CD4-positive, alpha-beta T cell treated with Interleukin-6 for 4 hours (primary cell): ENCODE data around the gene TNNT1.
A peak's percentile ranks its signal among the peaks of the same experiment; 100 is the strongest.
"Not testable (repeated sequence)": the region's sequence is repeated elsewhere in the genome, so short reads cannot be mapped to it uniquely, and the experiment has no call there.

Source experiments
- DNase-seq: peaks from one replicate; pipeline ENCODE4 v3.0.0-alpha.2; 2020; ENCODE audit warnings: mixed read lengths

The TNNT1 gene

DNA sequence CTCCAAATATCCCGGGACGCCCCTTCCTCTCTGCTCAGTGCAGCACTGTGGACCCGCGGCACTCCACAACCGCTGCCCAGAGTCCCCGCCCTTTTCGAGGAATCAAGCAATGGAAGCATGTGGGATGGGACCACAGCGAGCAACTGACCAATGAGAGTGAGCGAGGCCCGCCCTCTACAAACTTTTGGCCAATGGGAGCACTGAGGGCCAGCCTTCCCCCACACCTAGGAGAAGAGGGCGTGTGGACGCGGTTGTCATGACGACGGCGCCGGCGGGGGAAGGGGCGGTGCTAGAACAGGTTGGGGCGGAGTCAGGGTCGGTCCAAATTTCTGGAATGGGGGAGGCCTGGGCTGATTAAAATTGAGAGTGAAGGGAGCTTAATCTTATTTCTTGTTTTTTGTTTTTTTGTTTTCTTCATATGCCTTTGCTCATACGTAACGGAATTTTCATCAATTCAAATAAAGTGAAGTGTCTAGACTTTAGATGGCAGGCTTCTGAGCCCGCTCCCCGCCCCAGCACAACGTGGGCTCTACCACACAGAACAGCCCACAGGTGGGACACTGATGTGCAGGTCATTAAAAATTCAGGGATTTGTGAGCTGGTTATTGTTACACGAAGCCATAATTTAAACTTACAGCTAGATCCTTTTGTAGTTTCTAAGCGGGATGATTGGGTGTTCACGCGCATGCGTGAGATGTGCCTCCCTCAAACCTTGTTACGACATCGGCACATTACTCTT, 17.7 kb upstream of the TNNT1 start, which contains the start of gene DNAAF3:
DNAAF3 (minus strand) TSS at position 84 of the 739 bp plus-strand sequence. CDS start 200 bp downstream, outside the sequence.
- DNase-seq = peak; percentile 36

DNA sequence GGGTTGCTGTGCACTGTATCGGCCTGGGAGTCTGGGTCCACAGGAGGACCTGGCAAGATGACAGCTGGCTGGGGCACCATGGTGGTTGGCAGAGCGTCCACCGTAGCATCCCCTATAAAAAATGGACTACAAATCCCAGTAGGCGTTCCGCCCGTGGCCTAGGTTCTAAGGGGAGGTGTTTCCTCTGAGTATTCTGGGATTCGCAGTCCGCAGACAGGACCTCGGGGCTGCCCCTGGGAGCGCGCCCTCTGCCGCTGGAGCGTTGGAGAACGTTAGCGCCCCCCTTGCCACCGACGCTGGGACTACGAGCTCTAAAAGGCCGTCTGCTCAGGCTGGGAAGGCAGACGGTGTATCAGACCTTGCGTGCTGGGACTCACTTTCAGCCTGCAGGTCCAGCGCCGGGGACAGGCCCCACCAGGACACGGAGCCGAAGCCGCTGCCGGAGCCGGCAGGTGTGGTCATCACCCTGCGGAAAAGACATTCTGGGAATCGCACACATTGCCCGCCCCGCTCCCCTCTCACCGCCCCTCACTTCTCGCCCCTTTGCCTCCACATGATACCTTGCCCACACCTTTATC, 17.0 kb upstream of the TNNT1 start:
- DNase-seq = peak; percentile 22

DNA sequence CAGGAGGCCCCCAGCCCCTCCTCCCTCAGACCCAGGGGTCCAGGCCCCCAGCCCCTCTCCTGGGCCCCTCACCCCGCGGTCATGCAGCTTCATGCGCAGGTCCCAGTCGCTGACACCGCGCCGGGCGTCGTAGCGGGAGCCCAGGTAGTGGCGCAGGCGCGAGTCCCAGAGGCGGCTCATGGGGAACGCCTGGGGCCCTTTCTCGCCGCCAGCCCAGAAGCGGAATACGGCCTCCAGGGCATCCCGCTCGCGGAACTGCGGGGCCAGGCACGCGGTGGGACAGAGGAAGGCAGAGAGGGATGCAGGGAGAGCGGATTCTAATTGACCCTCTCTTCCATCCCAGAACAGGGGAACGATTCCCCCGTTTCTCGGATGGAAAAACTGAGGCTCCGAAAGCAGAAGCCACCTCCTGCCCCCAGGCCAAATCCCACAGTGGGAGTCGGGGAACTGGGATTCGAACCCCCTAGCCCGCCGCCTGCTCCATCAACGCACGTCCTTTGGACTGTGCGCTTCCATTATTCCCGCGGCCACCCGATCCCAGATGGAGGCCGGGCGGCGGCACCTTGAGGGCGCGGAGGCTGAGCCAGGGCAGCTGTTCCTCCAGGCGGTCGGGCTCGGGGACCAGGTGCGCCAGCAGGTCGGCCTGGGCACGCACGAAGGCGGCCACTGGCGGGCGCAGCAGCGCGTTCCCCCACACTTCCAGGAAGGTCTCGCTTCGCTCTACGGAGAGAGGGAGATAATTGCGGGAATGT, 12.7 kb upstream of the TNNT1 start:
- DNase-seq = no peak

DNA sequence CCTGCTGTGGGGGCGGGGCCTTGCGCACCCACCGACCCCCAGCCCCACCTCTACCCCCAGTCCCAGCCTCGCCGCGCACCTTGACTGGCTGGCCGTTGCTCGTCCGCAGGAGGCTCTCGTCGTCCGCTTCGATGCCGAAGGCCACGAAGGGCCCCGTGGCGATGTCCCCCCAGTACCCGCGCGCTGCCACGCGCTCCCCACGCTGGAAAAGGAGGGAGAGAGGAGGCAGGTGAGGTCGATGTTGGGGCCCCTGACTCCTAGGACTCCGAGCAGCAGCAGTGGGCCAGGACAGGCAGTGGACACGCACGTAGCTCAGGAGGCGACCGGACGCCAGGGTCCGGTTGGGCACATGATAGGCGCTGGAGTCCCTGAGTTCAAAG, 12.0 kb upstream of the TNNT1 start:
- DNase-seq = no peak

DNA sequence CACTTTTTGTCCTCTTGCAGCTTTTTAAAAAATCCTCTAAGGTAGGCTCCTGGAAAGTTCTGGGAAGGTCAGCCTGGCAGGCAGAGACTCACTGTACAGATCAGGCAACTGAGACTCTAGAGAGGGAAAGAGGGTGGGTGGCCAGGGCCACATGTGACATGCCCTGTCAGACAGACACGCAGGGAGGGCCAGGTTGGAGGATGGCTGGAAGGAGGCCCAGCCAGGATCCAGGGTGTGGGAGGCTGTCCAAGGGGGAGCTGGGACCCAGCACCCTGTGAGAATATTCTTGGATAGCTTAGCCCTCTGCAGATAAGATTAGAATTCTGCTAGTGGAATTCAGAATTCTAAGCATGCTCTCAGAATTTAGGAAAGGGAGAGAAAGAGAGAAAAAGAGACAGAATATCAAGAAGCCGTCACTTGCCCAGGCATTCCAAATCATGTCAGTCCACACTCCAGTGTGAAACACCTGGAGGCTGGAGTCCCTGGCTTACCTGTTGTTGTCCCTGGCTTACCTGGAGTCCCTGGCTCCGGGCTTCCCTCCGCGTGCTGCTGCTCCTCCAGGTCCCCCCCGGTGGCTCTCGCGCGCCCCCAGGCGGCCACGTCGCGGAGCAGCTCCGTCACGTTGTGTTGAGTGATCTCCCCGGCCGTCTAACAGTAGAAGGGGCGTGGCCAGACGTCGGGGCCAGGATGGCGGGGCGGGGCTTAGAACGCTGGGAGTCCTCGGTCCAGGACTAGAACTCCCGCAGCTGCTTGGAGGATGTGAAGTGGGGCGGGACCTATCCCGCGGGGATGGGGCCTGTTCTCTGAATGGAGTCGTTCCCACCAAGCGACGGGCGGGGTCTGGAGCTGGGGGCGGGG, 11.4 kb upstream of the TNNT1 start:
- DNase-seq = peak; percentile 80

DNA sequence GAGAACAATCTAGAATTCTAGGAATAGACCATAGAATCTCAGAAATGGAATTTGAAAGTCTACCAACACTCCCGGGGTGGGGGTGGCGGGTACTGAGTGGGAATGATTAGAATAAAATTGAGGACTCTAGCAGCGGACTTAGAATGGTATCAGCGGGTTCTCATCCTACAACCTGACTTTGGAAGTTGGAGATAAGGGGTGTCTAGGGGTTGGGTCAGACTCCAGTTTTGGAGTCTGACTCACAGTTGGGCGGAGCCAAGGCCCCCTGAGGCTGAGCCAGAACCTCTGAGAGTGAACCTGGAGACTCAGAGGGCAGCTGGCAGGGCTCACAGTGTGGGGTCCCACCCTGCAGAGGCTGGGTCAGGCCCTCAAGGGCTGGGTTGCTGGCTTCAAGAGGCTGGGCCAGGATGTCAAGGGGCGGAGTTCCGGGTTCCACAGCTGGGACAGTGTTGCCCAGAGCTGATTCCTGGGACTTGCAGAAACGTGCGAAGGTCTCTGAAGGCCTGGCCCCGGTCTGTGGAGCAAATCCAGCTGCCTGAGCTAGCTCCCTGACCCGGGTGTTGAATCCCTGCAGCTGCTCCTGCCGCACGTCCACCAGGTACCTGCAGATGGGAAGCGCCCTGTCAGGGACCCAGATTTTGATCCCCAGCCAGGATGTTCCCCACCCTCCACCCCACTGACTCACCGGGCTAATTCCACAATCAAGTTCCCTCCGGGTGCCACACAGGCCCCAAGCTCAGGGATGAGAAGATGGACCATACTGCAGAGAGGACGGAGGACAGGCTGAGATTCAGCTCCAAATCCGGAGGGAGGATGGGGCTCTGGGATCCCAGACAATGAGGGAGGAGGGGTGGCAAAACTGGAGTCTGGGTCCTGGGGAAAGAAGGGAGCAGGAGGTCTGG, 10.1 kb upstream of the TNNT1 start:
- no peak for DNase-seq

DNA sequence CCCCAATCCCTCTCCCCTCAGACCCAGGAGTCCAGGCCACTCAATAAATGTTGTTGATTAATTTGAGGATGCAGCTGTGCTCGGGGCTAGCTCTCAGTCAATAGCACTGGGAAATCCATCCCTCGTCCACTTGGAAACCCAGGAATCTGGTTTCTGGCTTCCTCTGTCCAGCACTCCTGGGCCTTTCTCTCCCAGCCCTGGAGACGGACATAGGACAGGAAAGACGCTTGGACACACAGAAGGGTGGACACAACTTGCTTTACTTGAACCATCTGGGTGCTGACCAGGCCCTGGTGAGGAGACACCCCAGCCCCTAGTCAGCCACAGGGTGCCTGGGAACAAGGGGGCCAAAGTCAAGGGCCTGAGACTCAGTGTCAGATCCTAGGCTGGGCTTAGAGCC, 9.4 kb upstream of the TNNT1 start:
- DNase-seq = no peak

DNA sequence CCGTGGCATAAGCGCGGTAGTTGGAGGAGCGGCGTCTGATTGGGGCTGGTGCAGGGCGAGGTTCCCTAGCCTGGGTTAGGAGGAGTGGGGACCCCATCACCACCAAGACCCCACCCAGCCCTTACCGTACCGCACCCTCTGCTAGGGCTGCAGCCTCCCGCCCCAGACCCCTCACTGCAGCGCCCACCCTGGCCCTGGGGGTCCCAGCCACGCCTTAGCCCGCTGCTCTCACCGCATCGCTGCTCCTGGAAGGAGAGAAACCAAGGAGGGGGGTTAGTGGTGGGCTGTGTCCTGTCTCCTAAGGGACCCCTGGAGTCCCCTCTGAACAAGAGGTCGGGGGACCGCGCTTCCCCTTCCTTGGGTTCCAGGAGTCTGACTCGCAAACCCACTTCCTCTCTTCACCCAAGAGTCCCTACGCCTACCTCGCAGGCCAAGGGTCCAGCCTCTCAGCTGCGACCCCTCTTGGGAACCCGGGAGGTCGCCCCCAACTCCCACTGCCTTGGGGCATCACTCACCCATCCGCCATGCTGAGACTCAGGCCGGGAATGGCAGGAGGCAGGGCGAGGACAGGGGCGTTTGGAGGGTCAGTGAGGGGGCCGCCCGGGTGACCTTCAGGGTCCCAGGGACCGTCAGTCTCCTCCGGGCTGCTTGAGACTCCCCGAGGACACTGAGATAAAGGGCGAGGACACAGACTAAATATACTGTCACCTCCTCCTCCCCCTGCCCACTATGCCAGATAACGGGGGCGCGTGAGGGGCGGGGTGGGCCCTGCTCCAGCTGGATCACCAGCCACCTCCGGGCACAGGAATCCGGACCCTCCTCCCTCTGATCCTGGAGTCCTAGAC, 8.3 kb upstream of the TNNT1 start, which contains the start of gene TNNI3:
TNNI3 (minus strand) TSS at position 669 of the 845 bp plus-strand sequence; CDS start at position 526, 143 bp downstream.
- no peak for DNase-seq

DNA sequence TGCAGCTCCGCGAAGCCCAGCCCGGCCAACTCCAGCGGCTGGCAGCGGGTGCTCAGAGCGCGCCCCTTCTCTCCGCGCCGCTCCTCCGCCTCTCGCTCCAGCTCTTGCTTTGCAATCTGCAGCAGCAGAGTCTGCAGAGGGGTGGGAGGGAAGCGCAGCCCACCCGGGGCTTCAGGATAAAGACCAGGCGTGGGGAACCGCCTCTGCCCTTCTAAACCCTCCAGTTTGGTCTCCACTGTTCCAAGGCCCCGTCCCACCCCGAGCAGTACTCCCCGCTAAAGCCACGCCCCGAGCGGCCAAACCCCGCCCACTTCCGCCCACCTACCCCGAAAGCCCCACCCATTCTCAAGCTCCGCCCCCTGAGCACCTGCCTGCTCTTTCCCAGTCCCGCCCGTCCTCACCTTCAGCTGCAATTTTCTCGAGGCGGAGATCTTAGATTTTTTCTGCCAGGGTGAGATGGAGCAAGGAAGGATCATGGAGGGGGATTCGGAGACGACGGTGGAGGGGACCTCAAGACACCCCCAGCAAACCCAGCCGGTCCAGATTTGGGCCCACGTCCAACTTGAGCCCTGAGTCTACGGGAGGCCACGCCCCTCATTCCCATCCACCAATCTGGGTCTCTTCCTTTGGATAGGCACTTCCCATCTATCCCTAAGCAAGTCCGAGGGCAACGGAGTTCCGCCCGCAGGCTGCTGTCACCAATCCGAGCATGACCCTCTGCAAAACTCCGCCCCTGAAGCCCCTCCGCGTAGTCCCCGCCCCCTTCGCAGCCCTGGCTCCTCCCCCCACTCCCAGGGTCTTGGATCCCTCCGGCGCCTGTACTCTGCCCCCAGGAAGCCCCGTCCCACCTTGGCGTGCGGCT, 7.4 kb upstream of the TNNT1 start:
- peak; percentile 29 for DNase-seq

DNA sequence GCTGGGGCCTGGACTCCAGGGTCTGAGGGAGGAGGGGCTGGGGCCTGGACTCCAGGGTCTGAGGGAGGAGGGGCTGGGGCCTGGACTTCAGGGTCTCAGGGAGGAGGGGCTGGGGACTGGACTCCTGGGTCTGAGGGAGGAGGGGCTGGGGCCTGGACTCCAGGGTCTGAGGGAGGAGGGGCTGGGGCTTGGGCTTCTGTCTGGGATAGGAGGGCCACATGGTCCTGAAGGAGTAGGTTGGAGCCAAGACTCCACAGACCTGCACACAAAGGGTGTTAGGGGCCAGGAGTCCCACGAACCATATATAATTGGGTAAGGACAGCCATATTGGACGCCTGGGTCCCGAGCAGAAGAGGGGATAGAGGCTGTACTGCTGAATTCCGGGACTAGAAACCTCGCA, 6.8 kb upstream of the TNNT1 start:
- DNase-seq = not testable (repeated sequence)

DNA sequence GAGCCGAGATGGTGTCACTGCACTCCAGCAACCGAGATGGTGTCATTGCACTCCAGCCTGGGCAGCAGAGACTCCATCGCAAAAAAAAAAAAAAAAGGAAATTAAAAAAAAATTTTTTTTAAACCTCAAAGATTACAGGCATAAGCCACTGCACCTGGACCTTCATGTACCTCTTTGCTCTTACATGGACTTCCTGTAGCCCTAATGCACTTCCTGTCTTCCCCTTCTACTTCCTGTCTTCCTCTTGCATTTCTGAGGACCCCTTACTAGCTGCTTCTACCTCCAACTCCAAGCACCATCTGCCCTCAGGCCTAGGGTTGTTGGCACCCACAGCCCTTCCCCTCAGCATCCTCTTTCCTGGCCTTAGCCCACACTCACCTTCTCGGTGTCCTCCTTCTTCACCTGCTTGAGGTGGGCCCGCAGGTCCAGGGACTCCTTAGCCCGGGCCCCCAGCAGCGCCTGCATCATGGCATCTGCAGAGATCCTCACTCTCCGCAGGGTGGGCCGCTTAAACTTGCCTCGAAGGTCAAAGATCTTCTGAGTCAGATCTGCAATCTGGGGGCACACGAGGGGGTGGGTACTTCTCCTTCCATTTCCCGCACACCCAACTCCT, 4.8 kb upstream of the TNNT1 start:
- DNase-seq = no peak

DNA sequence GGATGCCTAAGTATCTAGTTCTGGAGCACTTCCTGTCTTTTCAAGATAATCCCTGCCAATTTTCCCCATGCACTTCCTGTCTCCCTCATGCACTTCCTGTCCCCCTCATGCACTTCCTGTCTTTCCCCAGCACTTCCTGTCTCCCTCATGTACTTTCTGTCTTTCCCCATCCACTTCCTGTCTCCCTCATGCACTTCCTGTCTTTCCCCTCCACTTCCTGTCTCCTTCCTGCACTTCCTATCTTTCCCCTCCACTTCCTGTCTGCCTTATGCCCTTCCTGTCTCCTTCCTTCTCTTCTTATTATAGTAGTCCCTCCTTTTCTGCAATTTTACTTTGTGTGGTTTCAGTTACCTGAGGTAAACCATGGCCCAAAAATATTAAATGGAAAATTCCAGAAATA, 3.0 kb upstream of the TNNT1 start:
- no peak for DNase-seq

DNA sequence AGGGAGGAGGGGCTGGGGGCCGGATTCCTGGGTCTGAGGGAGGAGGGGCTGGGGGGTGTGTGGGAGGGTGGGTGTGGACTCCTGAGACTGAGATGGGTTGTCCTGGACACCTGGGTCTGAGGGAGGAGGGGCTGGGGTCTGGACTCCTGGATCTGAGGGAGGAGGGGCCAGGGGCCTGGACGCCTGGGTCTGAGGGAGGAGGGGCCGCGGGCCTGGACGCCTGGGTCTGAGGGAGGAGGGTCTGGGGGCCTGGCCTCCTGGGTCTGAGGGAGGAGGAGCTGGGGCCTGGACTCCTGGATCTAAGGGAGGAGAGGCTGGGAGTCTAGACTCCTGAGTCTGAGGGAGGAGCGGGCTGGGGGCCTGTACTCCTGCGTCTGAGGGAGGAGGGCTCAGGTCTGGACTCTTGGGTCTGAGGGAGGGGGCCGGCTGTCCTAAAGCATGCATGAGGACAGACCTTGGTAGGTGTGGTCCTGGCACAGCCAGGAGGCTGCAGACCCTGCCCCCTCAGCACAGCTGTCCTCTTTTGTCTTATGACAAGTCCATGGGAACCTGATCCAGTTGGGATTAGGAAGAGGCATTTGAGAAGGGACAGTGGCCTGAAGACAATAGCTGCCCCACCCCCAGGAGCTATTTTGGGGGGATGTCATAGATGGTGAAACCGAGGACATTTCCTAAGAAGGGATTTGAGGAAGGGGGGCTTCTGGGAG, 1.3 kb downstream of the TNNT1 start:
- DNase-seq = no peak

DNA sequence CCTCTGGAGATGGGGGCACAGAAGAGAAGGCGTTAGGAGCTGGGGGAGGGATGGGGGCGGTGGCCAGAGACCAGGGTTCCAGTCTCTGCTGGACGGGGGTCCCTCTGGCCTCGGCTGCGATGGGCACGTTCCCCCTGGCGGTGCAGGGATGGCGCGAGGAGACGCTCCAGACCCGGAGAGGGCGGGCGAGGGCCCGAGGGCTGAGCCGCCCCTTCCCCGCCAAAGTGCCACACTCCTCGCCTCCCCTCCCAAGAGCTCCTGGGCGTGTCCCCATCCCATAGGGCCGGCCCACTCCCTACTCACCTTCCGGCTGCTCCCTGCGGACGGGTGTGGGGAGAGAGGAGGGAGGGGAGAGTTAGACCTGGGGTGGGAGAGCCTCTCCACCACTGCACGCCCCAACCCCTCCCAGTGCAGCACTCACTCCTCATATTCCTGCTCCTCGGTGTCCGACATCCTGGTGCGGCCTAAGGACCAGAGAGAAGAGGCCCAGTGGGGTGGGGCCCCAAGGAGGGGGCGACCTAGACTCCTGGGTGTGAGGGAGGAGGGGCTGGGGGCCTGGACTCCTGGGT, 2.2 kb downstream of the TNNT1 start:
- no peak for DNase-seq

DNA sequence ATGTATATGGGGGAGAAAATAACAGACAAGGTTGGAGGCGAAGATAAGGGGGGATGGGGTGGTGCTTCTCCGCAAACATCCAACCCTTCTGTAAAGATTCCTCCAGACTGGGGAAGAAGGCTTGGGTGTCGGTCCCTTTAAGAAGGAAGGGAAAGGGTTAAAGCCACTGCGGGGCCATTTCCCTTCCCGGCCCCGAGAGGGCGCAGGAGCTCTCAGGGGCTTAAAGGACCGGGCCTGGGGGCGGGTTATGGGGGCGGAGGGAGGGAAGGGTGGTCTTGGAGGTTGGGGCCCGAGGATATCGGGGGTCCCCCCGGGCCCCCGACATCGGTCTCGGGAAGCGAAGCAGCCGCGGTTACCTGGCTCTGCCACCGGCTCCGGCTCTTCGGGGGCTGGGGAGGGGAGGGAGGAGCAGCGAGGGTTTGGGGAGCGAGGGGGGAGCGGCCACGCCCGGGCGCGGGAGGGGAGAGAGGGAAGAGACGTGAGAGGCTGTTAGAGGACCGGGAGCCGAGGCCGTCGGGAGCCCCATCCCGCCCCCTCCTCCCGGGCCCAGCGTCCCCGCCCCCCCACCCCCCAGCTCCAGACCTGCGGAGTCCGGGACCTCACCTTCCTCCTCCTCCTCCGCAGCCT, 2.8 kb downstream of the TNNT1 start:
- no peak for DNase-seq

DNA sequence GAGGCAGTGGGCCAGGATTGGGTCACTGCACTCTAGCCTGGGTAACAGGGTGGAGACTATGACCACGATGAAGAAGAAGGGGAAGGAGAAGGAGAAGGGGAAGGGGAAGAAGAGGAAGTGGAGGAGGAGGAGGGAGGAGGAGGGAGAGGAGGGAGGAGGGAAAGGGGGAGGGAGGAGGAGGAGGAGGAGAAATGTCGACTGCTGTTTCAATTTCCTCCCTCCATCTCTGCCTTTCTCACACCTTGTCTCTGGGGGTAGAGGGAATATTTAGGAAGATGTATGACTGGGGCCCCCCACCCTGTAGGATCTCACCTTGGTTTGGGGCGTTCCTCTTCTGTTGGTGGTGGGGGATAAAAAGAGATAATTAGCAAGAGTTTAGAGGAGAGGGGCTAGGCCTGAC, 3.8 kb downstream of the TNNT1 start:
- no peak for DNase-seq

DNA sequence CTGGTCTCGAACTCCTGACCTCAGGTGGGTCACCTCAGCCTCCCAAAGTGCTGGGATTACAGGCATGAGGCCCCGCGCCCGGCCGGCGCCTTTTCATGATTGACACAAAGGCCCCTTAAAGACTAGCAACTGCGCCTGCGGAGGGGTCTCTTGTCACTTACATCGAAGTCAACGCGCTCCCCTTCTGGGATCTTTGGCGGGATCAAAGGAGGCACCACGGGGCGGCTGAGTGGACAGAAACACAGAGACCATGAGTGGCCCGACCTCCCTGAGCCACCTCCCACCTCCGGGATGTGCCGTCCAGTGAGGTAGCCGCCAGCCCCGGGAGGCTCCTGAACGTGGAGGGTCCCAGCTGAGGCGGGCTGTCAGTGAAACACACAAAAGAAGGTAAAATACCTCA, 7.3 kb downstream of the TNNT1 start:
- DNase-seq = no peak

DNA sequence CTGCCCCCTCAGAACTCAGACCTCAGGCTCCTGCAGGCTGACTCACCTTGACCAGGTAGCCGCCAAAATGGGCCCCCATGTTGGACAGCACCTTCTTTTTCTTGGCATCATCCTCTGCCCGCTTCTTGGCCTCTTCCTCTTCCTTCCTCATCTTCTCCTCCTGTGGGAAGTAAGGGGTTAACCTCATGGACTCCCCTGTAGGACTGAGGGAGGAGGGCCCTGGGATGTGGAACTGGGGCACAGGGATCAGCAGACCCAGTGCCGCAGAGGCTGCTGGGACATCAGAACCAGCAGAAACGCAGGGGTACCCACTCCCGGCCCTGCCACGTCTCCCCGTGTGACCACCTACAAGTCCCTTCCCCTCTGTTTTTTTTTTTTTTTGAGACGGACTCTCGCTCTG, 11.1 kb downstream of the TNNT1 start:
- DNase-seq = no peak
